Activated T-helper 9 cell treated with anti-CD3 and anti-CD28 coated beads, Interleukin-2, amount 50 U/mL, for 16 hours (primary cell): ENCODE data around the gene OR11H7.
"Not testable (repeated sequence)": the region's sequence is repeated elsewhere in the genome, so short reads cannot be mapped to it uniquely, and the experiment has no call there.

Experiments
- DNase-seq: peaks from one replicate; pipeline ENCODE4 v3.0.0-alpha.2; 2020; ENCODE audit warnings: low read depth

The OR11H7 gene

DNA sequence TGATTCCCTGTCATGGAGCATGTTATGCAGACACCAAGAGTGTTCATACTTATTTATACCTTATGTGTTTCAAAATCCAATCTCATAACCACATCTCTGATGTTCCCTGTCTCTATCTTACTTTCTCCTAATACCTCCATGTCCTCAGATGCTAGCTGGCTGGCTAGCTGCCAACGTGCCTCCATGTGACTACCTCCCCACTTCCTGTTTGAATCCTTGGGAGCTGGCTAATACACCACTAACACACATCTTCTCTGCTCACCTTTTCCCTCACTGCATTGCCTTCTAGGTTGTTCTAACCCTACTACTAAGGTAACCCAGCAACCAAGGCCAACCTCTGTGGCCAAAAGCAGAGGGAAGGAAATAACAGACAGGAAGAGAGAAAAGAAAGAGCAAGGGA is 49.6 kb downstream of the OR11H7 start:
- no peak for DNase-seq

DNA sequence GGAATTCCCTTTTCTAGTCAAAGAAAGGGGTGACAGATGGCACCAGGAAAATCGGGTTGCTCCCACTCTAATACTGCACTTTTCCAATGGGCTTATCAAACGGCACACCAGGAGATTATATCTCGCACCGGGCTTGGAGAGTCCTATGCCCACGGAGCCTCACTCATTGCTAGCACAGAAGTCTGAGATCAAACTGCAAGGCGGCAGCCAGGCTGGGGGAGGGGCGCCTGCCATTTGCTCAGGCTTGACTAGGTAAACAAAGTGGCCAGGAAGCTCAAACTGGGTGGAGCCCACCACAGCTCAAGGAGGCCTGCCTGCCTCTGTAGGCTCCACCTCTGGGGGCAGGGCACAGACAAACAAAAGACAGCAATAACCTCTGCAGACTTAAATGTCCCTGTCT is 51.5 kb downstream of the OR11H7 start:
- not testable (repeated sequence) for DNase-seq
